Measurements from ENCODE around the gene FXN.

DNA sequence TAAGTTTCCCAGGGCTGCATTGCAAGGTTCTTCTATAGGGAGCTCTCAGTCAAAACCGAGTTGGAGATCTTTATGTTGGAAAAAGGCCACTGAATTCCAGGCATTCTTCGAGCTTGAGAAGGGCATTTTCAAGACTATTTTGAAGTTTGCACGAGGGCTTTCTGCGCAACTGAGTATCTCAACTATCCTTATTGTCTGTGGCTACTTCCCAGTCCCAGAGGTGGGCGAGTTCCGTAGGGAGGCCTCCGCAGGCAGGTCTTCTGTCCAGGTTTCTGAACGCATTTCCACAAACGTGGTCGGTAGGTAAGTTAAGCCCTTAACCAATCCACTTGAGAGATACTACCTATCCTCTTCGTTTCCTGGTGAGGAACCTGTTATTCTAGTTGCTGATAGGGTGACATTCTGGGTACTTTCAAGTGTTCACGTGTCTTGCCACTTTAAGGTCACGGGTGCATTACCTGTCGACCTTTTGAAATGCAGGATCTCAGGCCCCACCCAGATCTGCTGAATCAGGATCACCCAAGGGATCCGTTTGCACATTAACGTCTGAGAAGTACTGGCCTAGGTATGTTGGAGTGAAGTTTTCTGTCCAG, 87.1 kb downstream of the FXN start:
- TF ChIP-seq, protein P1, sequence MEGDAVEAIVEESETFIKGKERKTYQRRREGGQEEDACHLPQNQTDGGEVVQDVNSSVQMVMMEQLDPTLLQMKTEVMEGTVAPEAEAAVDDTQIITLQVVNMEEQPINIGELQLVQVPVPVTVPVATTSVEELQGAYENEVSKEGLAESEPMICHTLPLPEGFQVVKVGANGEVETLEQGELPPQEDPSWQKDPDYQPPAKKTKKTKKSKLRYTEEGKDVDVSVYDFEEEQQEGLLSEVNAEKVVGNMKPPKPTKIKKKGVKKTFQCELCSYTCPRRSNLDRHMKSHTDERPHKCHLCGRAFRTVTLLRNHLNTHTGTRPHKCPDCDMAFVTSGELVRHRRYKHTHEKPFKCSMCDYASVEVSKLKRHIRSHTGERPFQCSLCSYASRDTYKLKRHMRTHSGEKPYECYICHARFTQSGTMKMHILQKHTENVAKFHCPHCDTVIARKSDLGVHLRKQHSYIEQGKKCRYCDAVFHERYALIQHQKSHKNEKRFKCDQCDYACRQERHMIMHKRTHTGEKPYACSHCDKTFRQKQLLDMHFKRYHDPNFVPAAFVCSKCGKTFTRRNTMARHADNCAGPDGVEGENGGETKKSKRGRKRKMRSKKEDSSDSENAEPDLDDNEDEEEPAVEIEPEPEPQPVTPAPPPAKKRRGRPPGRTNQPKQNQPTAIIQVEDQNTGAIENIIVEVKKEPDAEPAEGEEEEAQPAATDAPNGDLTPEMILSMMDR (conservative IDR thresholded peaks at IDR 0.05), result no peak
- no peak for TF ChIP-seq ZFX (IDR thresholded peaks at IDR 0.05)

Data from C4-2B (cell line).